Mesothelial cell of epicardium (in vitro differentiated cells): ENCODE measurements around the gene MCUB. TPM values are rescaled to one million over a fixed set of nuclear protein-coding genes. Genes with fewer than 3 reads are reported as not detected.
A peak's percentile ranks its signal among the peaks of the same experiment; 100 is the strongest.

Experiments
- DNase-seq, 2 experiments: peaks; one replicate each; pipeline ENCODE4 v3.0.0; 2021; ENCODE audit warnings: low spot score in 2 of 2; ENCODE audit not compliant: unreplicated experiment in 2 of 2
- H3K27ac Mint-ChIP-seq: 2 replicates; pipeline ENCODE4 v1.8.0; 2021; ENCODE audit warnings: mixed read lengths
- H3K27me3 Mint-ChIP-seq: 2 replicates; pipeline ENCODE4 v1.8.0; 2021; ENCODE audit warnings: low read depth, mixed read lengths
- H3K36me3 Mint-ChIP-seq: 2 replicates; pipeline ENCODE4 v1.8.0; 2021; ENCODE audit warnings: mixed read lengths
- H3K4me1 Mint-ChIP-seq: 2 replicates; pipeline ENCODE4 v1.8.0; 2021; ENCODE audit warnings: mixed read lengths
- H3K4me3 Mint-ChIP-seq: 2 replicates; pipeline ENCODE4 v1.8.0; 2021; ENCODE audit warnings: mild to moderate bottlenecking, moderate library complexity, mixed read lengths
- H3K9me3 Mint-ChIP-seq: 2 replicates; pipeline ENCODE4 v1.8.0; 2021; ENCODE audit warnings: mixed read lengths
- total RNA-seq: library from RNA; stranded (reverse); gene quantifications from 3 replicates; pipeline ENCODE4 v1.2.1, GENCODE V29; 2021
- TF ChIP-seq, protein P1 (sequence below): fragments of 200-600 bp; sonication (generic); IDR thresholded peaks from one replicate; pipeline ENCODE4 v1.5.0; 2021; ENCODE audit warnings: antibody characterized with exemption; ENCODE audit not compliant: unreplicated experiment

MCUB gene
- total RNA-seq, 1 donor from 2014 or later, result 3.0 TPM

DNA sequence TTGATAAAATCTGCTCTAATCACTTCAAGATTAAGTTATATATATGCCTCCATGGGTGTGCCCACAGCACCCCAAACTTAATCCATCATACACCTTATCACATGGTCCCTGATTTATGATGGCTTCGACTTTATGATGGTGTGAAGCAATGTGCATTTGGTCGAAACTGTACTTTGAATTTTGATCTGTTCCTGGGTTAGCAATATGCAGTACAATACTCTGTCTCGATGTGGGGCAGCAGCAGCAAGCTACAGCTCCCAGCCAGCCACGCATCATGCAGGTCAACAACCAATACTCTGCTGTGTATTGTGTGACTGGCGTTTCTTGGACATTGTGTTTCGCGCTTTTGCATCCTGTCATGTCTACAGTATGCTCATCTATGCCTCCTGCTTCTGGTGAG lies 62.6 kb downstream of the MCUB start:
- no peak overlapping the region for H3K4me3 Mint-ChIP-seq
- no peaks in the 10 kb centered on the region for H3K9me3 Mint-ChIP-seq

GRCh38 chr4:109624536-109624935 lies 64.5 kb downstream of the MCUB start:
- Mint-ChIP-seq H3K9me3 (no peaks in the 10 kb centered on the region), H3K27ac (no peak overlapping the region), H3K4me3 (no peak overlapping the region), H3K27me3 (no peaks in the 10 kb centered on the region), H3K36me3 (no peaks in the 10 kb centered on the region), H3K4me1 (peaks cover 1% of the 10 kb centered on the region)
- DNase-seq, result no peak
- TF ChIP-seq, protein P1, sequence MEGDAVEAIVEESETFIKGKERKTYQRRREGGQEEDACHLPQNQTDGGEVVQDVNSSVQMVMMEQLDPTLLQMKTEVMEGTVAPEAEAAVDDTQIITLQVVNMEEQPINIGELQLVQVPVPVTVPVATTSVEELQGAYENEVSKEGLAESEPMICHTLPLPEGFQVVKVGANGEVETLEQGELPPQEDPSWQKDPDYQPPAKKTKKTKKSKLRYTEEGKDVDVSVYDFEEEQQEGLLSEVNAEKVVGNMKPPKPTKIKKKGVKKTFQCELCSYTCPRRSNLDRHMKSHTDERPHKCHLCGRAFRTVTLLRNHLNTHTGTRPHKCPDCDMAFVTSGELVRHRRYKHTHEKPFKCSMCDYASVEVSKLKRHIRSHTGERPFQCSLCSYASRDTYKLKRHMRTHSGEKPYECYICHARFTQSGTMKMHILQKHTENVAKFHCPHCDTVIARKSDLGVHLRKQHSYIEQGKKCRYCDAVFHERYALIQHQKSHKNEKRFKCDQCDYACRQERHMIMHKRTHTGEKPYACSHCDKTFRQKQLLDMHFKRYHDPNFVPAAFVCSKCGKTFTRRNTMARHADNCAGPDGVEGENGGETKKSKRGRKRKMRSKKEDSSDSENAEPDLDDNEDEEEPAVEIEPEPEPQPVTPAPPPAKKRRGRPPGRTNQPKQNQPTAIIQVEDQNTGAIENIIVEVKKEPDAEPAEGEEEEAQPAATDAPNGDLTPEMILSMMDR, result no peak

More for the DNA sequence above, 62.6 kb downstream of the MCUB start:
- Mint-ChIP-seq H3K27ac (no peak overlapping the region), H3K27me3 (no peaks in the 10 kb centered on the region), H3K36me3 (no peaks in the 10 kb centered on the region), H3K4me1 (peaks cover 1% of the 10 kb centered on the region)
- TF ChIP-seq, protein P1, result no peak
- no peak for DNase-seq

DNA sequence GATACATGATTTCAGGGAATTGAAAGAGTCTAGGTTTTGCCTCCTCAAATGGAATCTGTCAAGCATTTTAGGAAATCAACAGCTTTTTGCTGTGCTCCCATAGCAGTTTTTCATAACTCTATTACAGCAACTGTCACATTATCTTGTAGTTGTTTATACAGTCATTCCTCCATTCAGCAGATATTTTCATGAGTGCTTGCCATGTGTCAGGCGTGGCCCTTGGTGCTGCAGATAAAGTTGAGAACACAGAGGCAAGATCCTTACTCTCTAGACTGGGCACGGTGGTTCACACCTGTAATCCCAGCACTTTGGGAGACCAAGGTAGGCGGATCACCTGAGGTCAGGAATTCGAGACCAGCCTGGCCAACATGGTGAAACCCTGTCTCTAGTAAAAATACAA lies 67.3 kb downstream of the MCUB start:
- TF ChIP-seq, protein P1, result no peak
- DNase-seq, result no peak
- Mint-ChIP-seq H3K9me3 (no peaks in the 10 kb centered on the region), H3K27ac (no peak overlapping the region), H3K27me3 (no peaks in the 10 kb centered on the region), H3K36me3 (no peaks in the 10 kb centered on the region), H3K4me3 (no peak overlapping the region), H3K4me1 (peaks cover 13% of the 10 kb centered on the region)

- TF ChIP-seq, protein P1, result no peak
- no peaks in the 10 kb centered on the region for H3K9me3 Mint-ChIP-seq
- no peaks in the 10 kb centered on the region for H3K36me3 Mint-ChIP-seq
- H3K27me3 Mint-ChIP-seq, result no peaks in the 10 kb centered on the region
- H3K4me3 Mint-ChIP-seq, result no peak overlapping the region
- no peak for DNase-seq
- peaks cover 12% of the 10 kb centered on the region for H3K4me1 Mint-ChIP-seq
- no peak overlapping the region for H3K27ac Mint-ChIP-seq
These were observed 69.7 kb downstream of the MCUB start for GRCh38 chr4:109629775-109630174.

DNA sequence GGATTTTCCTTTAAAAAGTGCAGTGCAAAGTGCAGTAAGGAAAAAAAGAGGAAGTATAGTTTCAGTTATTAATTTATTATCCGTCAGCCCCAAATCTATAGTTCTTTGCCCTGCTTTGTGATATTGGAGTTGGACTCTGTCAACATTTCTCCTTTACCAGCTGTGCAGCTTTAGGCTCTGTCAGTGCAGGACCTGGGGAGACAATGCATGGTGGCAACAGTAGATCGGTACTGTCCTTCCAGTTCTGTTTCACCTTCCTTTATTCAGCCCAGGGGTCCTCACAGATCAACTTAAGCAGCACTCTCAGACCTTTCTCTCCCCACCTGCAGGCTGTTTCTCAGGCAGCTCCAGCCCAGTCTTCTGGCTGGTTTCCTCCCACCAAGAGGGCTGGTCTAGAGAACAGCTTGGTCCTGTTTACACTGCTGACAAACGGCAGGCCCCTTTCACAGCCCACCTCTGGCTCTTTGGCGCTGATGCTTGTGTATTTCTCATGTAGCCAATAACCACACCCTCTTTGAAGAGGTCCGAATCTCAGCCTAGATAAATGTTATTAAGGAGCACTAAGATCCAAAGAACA lies 71.6 kb downstream of the MCUB start:
- no peak for DNase-seq

More for the DNA sequence above, 71.6 kb downstream of the MCUB start:
- H3K4me3 Mint-ChIP-seq, result no peak overlapping the region
- peaks cover 5% of the 10 kb centered on the region for H3K9me3 Mint-ChIP-seq
- no peaks in the 10 kb centered on the region for H3K27me3 Mint-ChIP-seq
- peaks cover 12% of the 10 kb centered on the region for H3K4me1 Mint-ChIP-seq
- H3K36me3 Mint-ChIP-seq, result no peaks in the 10 kb centered on the region
- peak overlapping the region; percentile 72 for H3K27ac Mint-ChIP-seq
- TF ChIP-seq, protein P1, result no peak
